ENCODE data around the gene ASTN2.

Gene ASTN2

GRCh38 chr9:116499434-116499833, 915.4 kb downstream of the ASTN2 start:
- peaks cover 7% of the 10 kb centered on the region; the same call in 1 of the 2 replicates for H3K4me1 ChIP-seq (ENCODE audit: insufficient read depth, low read length)
- no peaks in the 10 kb centered on the region for H3K27me3 ChIP-seq (ENCODE audit: insufficient read depth, low read length)
- no peaks in the 10 kb centered on the region for H3K36me3 ChIP-seq (ENCODE audit: insufficient read depth, low read length)
- H3K9ac ChIP-seq (ENCODE audit: low read depth, low read length), result no peak overlapping the region
- H3K9me3 ChIP-seq (ENCODE audit: insufficient read depth, low read depth, low read length), result no peaks in the 10 kb centered on the region
- H3K27ac ChIP-seq (ENCODE audit: low read depth, low read length), result no peak overlapping the region
- no peak overlapping the region for H3K4me3 ChIP-seq (ENCODE audit: low read length)

GRCh38 chr9:116497095-116497890, 917.6 kb downstream of the ASTN2 start:
- H3K4me1 ChIP-seq (ENCODE audit: insufficient read depth, low read length), result peaks cover 17% of the 10 kb centered on the region
- H3K9me3 ChIP-seq (ENCODE audit: insufficient read depth, low read depth, low read length), result no peaks in the 10 kb centered on the region
- WGBS, result 89% methylated on average over 6 of the region's 6 CpGs
- no peaks in the 10 kb centered on the region for H3K27me3 ChIP-seq (ENCODE audit: insufficient read depth, low read length)
- no peaks in the 10 kb centered on the region for H3K36me3 ChIP-seq (ENCODE audit: insufficient read depth, low read length)
- no peak overlapping the region for H3K9ac ChIP-seq (ENCODE audit: low read depth, low read length)
- H3K27ac ChIP-seq (ENCODE audit: low read depth, low read length), result no peak overlapping the region
- H3K4me3 ChIP-seq (ENCODE audit: low read length), result no peak overlapping the region

GRCh38 chr9:116496167-116496566, 918.7 kb downstream of the ASTN2 start:
- WGBS, result 80% methylated on average over 1 of the region's 1 CpG
- Histone ChIP-seq H3K27me3 (ENCODE audit: insufficient read depth, low read length) (no peaks in the 10 kb centered on the region), H3K36me3 (ENCODE audit: insufficient read depth, low read length) (no peaks in the 10 kb centered on the region), H3K4me1 (ENCODE audit: insufficient read depth, low read length) (peaks cover 23% of the 10 kb centered on the region), H3K27ac (ENCODE audit: low read depth, low read length) (no peak overlapping the region), H3K4me3 (ENCODE audit: low read length) (no peak overlapping the region), H3K9ac (ENCODE audit: low read depth, low read length) (no peak overlapping the region), H3K9me3 (ENCODE audit: insufficient read depth, low read depth, low read length) (no peaks in the 10 kb centered on the region)

- WGBS, result 77% methylated on average over 6 of the region's 6 CpGs
- Histone ChIP-seq H3K36me3 (ENCODE audit: insufficient read depth, low read length) (no peaks in the 10 kb centered on the region), H3K27me3 (ENCODE audit: insufficient read depth, low read length) (no peaks in the 10 kb centered on the region), H3K4me3 (ENCODE audit: low read length) (no peak overlapping the region), H3K27ac (ENCODE audit: low read depth, low read length) (no peak overlapping the region), H3K9ac (ENCODE audit: low read depth, low read length) (no peak overlapping the region), H3K9me3 (ENCODE audit: insufficient read depth, low read depth, low read length) (no peaks in the 10 kb centered on the region), H3K4me1 (ENCODE audit: insufficient read depth, low read length) (peaks cover 23% of the 10 kb centered on the region)
These were observed 919.1 kb downstream of the ASTN2 start for GRCh38 chr9:116495725-116496124.

DNA sequence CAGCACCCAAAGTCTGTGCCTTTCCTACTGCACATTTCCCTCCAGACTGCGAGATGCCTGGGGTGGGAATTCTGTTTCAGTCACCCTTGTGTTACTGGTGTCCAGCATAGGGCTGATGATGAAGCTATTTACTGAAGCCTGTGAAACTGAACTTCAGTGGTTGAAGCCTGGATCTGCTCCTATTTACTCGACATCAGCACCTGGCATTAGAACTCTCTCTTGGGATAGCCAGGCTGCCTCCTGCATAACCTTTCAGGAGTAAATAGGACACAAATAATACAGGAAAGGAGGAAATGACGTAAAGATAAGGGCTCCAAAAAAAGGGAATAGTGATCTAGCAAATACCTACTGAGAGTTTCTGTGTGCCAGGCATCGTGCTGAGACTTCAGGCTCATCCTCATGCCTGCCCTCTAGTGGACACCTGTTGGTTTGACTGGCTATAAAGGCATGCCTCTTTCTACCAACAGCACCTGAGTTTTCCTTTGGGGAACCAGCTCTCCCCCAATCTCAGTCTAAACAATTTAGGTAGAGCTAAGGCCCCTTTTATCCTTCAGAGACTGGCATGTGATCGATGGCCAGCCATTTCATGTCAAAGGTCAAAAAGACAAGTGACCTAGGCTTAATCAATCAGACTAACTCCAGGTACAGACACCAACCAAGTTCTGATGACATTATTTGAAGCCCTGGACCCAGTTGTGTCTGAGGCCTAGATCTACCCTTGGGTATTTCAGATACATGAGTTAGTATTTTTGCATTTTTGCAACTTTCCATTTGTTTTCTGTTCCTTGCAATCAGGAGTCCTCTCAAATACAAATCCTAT, 919.8 kb downstream of the ASTN2 start:
- peaks cover 17% of the 10 kb centered on the region for H3K4me1 ChIP-seq (ENCODE audit: insufficient read depth, low read length)
- no peaks in the 10 kb centered on the region for H3K27me3 ChIP-seq (ENCODE audit: insufficient read depth, low read length)
- no peak overlapping the region for H3K9ac ChIP-seq (ENCODE audit: low read depth, low read length)
- 78% methylated on average over 5 of the region's 5 CpGs for WGBS
- no peaks in the 10 kb centered on the region for H3K36me3 ChIP-seq (ENCODE audit: insufficient read depth, low read length)
- H3K9me3 ChIP-seq (ENCODE audit: insufficient read depth, low read depth, low read length), result no peaks in the 10 kb centered on the region
- no peak overlapping the region for H3K4me3 ChIP-seq (ENCODE audit: low read length)
- no peak overlapping the region for H3K27ac ChIP-seq (ENCODE audit: low read depth, low read length)

- H3K4me1 ChIP-seq (ENCODE audit: insufficient read depth, low read length), result peaks cover 16% of the 10 kb centered on the region
- no peak overlapping the region for H3K4me3 ChIP-seq (ENCODE audit: low read length)
- H3K9me3 ChIP-seq (ENCODE audit: insufficient read depth, low read depth, low read length), result no peaks in the 10 kb centered on the region
- H3K27ac ChIP-seq (ENCODE audit: low read depth, low read length), result no peak overlapping the region
- no peaks in the 10 kb centered on the region for H3K36me3 ChIP-seq (ENCODE audit: insufficient read depth, low read length)
- no peaks in the 10 kb centered on the region for H3K27me3 ChIP-seq (ENCODE audit: insufficient read depth, low read length)
- H3K9ac ChIP-seq (ENCODE audit: low read depth, low read length), result no peak overlapping the region
- WGBS, result 81% methylated on average over 8 of the region's 8 CpGs
These were observed 921.5 kb downstream of the ASTN2 start for GRCh38 chr9:116493183-116493860.

- H3K36me3 ChIP-seq (ENCODE audit: insufficient read depth, low read length), result no peaks in the 10 kb centered on the region
- no peak overlapping the region for H3K27ac ChIP-seq (ENCODE audit: low read depth, low read length)
- no peaks in the 10 kb centered on the region for H3K27me3 ChIP-seq (ENCODE audit: insufficient read depth, low read length)
- peaks cover 16% of the 10 kb centered on the region for H3K4me1 ChIP-seq (ENCODE audit: insufficient read depth, low read length)
- no peak overlapping the region for H3K4me3 ChIP-seq (ENCODE audit: low read length)
- no peak overlapping the region for H3K9ac ChIP-seq (ENCODE audit: low read depth, low read length)
- no peaks in the 10 kb centered on the region for H3K9me3 ChIP-seq (ENCODE audit: insufficient read depth, low read depth, low read length)
These were observed 923.2 kb downstream of the ASTN2 start for GRCh38 chr9:116491659-116492058.

DNA sequence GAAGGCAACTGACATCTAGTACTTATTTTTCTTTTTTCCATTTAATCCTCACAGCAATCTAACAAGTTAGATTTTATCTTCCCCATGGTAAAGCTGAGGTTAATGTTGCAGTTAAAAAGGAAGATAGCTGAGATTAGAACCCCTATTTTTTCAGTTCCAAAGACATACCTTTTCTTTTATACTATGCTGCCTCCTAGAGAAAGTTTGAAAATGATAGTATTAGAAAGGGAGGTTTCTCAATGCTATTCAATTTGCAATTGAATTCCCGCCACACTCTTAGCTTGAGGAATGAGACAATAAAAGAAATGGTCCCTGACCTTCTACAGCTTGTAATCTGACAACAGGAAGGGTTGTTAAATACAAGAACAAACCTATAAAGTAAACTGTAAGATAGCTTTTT, 923.6 kb downstream of the ASTN2 start:
- WGBS, result 100% methylated on average over 1 of the region's 1 CpG
- Histone ChIP-seq H3K4me3 (ENCODE audit: low read length) (no peak overlapping the region), H3K9ac (ENCODE audit: low read depth, low read length) (no peak overlapping the region), H3K27ac (ENCODE audit: low read depth, low read length) (no peak overlapping the region), H3K9me3 (ENCODE audit: insufficient read depth, low read depth, low read length) (no peaks in the 10 kb centered on the region), H3K4me1 (ENCODE audit: insufficient read depth, low read length) (peaks cover 16% of the 10 kb centered on the region), H3K27me3 (ENCODE audit: insufficient read depth, low read length) (no peaks in the 10 kb centered on the region), H3K36me3 (ENCODE audit: insufficient read depth, low read length) (no peaks in the 10 kb centered on the region)

GRCh38 chr9:116490321-116490720, 924.5 kb downstream of the ASTN2 start:
- 100% methylated on average over 1 of the region's 1 CpG for WGBS
- Histone ChIP-seq H3K36me3 (ENCODE audit: insufficient read depth, low read length) (no peaks in the 10 kb centered on the region), H3K4me3 (ENCODE audit: low read length) (no peak overlapping the region), H3K27me3 (ENCODE audit: insufficient read depth, low read length) (no peaks in the 10 kb centered on the region), H3K27ac (ENCODE audit: low read depth, low read length) (no peak overlapping the region), H3K9me3 (ENCODE audit: insufficient read depth, low read depth, low read length) (no peaks in the 10 kb centered on the region), H3K4me1 (ENCODE audit: insufficient read depth, low read length) (peaks cover 16% of the 10 kb centered on the region), H3K9ac (ENCODE audit: low read depth, low read length) (no peak overlapping the region)

GRCh38 chr9:116488373-116488772, 926.5 kb downstream of the ASTN2 start:
- Histone ChIP-seq H3K27me3 (ENCODE audit: insufficient read depth, low read length) (no peaks in the 10 kb centered on the region), H3K27ac (ENCODE audit: low read depth, low read length) (no peak overlapping the region), H3K9me3 (ENCODE audit: insufficient read depth, low read depth, low read length) (no peaks in the 10 kb centered on the region), H3K9ac (ENCODE audit: low read depth, low read length) (no peak overlapping the region), H3K4me3 (ENCODE audit: low read length) (no peak overlapping the region), H3K36me3 (ENCODE audit: insufficient read depth, low read length) (no peaks in the 10 kb centered on the region), H3K4me1 (ENCODE audit: insufficient read depth, low read length) (peaks cover 10% of the 10 kb centered on the region)
- no CpG with 5 or more reads among the region's 1 CpG for WGBS

DNA sequence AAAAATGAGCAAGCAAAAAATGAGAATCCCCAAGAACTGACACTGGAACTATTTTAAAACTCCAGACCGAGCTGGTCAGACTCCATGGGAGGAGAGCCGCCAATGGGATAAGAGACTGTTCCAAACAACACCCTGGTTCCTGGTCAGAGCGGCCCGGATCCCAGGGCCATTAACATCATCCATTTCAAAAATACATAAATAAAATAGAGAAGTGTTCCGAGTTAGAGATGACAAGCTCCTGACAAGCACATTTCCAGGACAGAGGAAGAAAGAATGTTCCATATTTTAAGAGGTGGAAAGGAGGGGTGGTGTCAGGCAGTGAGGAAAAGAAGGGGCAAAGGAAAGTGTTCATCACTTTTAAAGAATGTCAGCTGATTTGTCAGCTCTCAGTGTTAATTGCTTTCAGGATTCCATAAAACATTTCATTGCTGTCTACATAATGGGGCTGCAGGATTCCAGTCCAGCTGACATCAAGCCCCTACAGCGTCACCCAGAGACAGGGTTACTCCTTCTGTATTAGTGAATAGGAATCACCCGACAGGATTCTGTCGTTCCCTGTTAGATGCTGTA, 930.3 kb downstream of the ASTN2 start:
- Histone ChIP-seq H3K36me3 (ENCODE audit: insufficient read depth, low read length) (no peaks in the 10 kb centered on the region), H3K4me3 (ENCODE audit: low read length) (no peak overlapping the region), H3K4me1 (ENCODE audit: insufficient read depth, low read length) (peaks cover 9% of the 10 kb centered on the region; the same call in 1 of the 2 replicates), H3K27ac (ENCODE audit: low read depth, low read length) (no peak overlapping the region), H3K9me3 (ENCODE audit: insufficient read depth, low read depth, low read length) (no peaks in the 10 kb centered on the region), H3K9ac (ENCODE audit: low read depth, low read length) (no peak overlapping the region), H3K27me3 (ENCODE audit: insufficient read depth, low read length) (no peaks in the 10 kb centered on the region)
- WGBS, result 96% methylated on average over 5 of the region's 8 CpGs

All from HUES64 (cell line).